ENCODE measurements around the gene ALDH7A1.
"Not testable (repeated sequence)": the region's sequence is repeated elsewhere in the genome, so short reads cannot be mapped to it uniquely, and the experiment has no call there.

The ALDH7A1 gene

DNA sequence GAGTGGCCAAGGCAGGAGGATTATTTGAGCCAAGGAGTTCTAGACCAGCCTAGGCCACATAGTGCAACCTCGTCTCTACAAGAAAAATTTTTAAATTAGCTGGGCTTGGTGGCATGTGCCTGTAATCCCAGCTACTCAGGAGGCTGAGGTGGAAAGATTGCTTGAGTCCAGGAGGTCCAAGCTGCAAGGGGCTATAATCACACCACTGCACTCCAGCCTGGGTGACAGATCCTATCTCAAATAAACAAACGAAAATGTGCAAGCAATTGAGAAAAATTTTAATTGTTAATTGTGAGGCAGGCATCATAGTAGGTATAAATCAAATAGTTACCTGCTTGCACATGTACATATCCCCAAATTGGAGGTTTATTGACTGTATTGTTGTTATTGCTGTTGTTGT lies 15.3 kb downstream of the ALDH7A1 start:
- TF ChIP-seq, protein P1, sequence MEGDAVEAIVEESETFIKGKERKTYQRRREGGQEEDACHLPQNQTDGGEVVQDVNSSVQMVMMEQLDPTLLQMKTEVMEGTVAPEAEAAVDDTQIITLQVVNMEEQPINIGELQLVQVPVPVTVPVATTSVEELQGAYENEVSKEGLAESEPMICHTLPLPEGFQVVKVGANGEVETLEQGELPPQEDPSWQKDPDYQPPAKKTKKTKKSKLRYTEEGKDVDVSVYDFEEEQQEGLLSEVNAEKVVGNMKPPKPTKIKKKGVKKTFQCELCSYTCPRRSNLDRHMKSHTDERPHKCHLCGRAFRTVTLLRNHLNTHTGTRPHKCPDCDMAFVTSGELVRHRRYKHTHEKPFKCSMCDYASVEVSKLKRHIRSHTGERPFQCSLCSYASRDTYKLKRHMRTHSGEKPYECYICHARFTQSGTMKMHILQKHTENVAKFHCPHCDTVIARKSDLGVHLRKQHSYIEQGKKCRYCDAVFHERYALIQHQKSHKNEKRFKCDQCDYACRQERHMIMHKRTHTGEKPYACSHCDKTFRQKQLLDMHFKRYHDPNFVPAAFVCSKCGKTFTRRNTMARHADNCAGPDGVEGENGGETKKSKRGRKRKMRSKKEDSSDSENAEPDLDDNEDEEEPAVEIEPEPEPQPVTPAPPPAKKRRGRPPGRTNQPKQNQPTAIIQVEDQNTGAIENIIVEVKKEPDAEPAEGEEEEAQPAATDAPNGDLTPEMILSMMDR (IDR thresholded peaks at IDR 0.05; ENCODE audit: extremely low read depth, insufficient read depth, missing control alignments) = no peak
- in situ Hi-C loops (cut with MboI; ENCODE audit: low pct_unique_long_range_greater_than_20kb, low sequenced_read_pairs, unreplicated experiment) = no loop called here
- DNase-seq (ENCODE audit: low spot score) = no peak

DNA sequence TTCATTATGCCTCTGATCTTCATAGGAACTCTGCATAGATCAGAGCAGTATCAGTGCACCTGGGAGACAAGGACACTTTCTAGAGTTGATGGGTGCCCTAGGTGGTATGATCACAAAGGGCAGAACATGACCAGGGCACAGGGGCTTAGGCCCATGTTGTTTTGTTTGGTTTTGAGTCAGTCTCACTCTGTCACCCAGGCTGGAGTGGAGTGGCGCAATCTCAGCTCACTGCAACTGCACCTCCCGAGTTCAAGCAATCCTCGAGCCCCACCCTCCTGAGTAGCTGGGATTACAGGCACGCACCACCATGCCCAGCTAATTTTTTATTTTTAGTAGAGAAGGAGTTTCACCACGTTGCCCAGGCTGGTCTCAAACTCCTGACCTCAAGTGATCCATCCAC lies 17.6 kb downstream of the ALDH7A1 start:
- in situ Hi-C loops (cut with MboI; ENCODE audit: low pct_unique_long_range_greater_than_20kb, low sequenced_read_pairs, unreplicated experiment) = no loop called here
- DNase-seq (ENCODE audit: low spot score) = no peak
- TF ChIP-seq, protein P1 (IDR thresholded peaks at IDR 0.05; ENCODE audit: extremely low read depth, insufficient read depth, missing control alignments) = no peak

DNA sequence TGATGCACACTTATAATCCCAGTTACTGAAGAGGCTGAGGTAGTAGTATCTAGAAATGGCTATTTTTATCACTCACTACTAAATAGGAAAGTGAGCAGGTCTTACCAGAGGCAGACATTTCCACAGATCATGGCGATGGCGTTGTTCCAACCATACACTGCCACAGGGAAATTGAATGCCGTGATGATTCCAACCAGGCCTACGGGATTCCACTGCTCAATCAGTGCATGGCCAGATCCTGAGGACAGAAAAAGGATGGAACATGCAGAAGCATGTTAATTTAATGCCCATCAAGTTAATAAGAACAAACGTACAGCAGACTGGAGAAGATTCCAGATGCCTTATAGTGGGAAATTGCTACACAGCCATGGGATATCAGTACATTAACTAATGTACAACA lies 18.0 kb downstream of the ALDH7A1 start:
- TF ChIP-seq, protein P1 (IDR thresholded peaks at IDR 0.05; ENCODE audit: extremely low read depth, insufficient read depth, missing control alignments) = no peak
- in situ Hi-C loops (cut with MboI; ENCODE audit: low pct_unique_long_range_greater_than_20kb, low sequenced_read_pairs, unreplicated experiment) = no loop called here
- DNase-seq (ENCODE audit: low spot score) = no peak

DNA sequence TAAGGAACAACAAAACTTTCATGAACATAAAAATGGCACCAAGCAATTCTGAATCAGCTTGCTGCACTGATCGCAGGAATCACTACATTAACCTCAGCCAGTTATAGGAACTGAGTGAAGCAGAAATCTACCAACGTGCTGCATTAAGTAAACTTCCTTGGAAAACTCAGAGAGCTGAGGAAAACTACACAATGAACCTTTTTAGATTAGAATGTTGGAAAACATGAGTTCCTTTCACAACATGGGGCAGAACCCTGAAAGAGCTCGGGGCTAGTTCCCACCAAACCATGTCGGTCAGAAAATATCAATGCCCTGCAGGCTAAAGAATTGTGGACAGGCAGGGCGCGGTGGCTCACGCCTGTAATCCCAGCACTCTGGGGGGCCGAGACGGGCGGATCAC lies 19.4 kb downstream of the ALDH7A1 start:
- in situ Hi-C loops (cut with MboI; ENCODE audit: low pct_unique_long_range_greater_than_20kb, low sequenced_read_pairs, unreplicated experiment) = no loop called here
- TF ChIP-seq, protein P1 (IDR thresholded peaks at IDR 0.05; ENCODE audit: extremely low read depth, insufficient read depth, missing control alignments) = no peak
- DNase-seq (ENCODE audit: low spot score) = no peak

- TF ChIP-seq, protein P1 (IDR thresholded peaks at IDR 0.05; ENCODE audit: extremely low read depth, insufficient read depth, missing control alignments) = no peak
- in situ Hi-C loops (cut with MboI; ENCODE audit: low pct_unique_long_range_greater_than_20kb, low sequenced_read_pairs, unreplicated experiment) = no loop called here
- DNase-seq (ENCODE audit: low spot score) = no peak
Observed at GRCh38 chr5:126568206-126568755, 26.7 kb downstream of the ALDH7A1 start.

DNA sequence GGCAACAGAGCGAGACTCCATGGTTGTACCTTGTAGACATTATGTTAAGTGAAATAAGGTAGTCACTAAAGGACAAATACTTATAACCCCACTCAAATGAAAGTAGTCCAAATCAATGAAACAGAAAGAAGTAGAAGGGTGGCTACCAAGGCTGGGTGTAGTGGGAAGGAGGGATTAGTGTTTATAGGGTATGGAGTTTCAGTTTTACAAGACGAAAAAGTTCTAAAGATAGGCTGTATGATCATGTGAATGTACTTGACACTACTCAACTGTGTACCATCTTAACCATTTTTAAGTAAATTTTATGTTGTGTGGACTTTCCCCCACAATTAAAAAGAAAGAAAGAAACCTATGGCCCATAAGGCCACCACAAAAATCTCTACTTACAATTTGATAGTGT lies 32.2 kb downstream of the ALDH7A1 start:
- TF ChIP-seq, protein P1 (IDR thresholded peaks at IDR 0.05; ENCODE audit: extremely low read depth, insufficient read depth, missing control alignments) = no peak
- in situ Hi-C loops (cut with MboI; ENCODE audit: low pct_unique_long_range_greater_than_20kb, low sequenced_read_pairs, unreplicated experiment) = no loop called here

DNA sequence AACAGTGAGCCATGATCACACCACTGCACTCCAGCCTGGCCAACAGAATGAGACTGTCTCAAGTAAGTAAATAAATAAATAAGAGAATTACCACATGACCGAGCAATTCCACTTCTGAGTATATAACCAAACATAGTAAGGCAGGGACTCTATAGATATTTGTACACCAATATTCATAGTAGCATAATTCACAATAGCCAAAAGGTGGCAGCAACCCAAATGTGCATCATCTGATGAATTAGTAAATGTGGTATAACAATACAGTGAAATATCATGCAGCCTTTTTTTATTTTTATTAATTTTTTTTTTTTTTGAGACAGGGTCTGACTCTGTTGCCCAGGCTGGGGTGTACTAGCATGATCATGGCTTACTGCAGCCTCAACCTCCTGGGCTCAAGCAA lies 33.1 kb downstream of the ALDH7A1 start:
- DNase-seq (ENCODE audit: low spot score) = no peak
- in situ Hi-C loops (cut with MboI; ENCODE audit: low pct_unique_long_range_greater_than_20kb, low sequenced_read_pairs, unreplicated experiment) = no loop called here
- TF ChIP-seq, protein P1 (IDR thresholded peaks at IDR 0.05; ENCODE audit: extremely low read depth, insufficient read depth, missing control alignments) = no peak

More for the DNA sequence above, 32.2 kb downstream of the ALDH7A1 start:
- DNase-seq (ENCODE audit: low spot score) = no peak

GRCh38 chr5:126555101-126555500 lies 39.9 kb downstream of the ALDH7A1 start:
- in situ Hi-C loops (cut with MboI; ENCODE audit: low pct_unique_long_range_greater_than_20kb, low sequenced_read_pairs, unreplicated experiment); DNase-seq (ENCODE audit: low spot score): not testable (repeated sequence)
